Osteoblast (primary cell): ENCODE data around the gene LLGL1. TPM values are rescaled to one million over a fixed set of nuclear protein-coding genes. Genes with fewer than 3 reads are reported as not detected.
A peak's percentile ranks its signal among the peaks of the same experiment; 100 is the strongest.

Experiments used
- DNase-seq: peaks from one replicate; pipeline ENCODE4 v3.0.0; 2011; ENCODE audit warnings: low spot score, mixed read lengths; ENCODE audit not compliant: insufficient read length; ENCODE audit errors: missing footprints
- H2AFZ ChIP-seq: 2 replicates; pipeline ENCODE4 v1.6.0; 2011; ENCODE audit warnings: mild to moderate bottlenecking, low read length
- H3K27ac ChIP-seq: 2 replicates; pipeline ENCODE4 v1.5.1; 2011; ENCODE audit warnings: mild to moderate bottlenecking, low read depth, low read length, moderate library complexity
- H3K27me3 ChIP-seq: 2 replicates; pipeline ENCODE4 v1.6.0; 2012; ENCODE audit warnings: mild to moderate bottlenecking, control low read depth, inconsistent platforms, low read length, moderate library complexity; ENCODE audit not compliant: insufficient read depth
- H3K36me3 ChIP-seq: 2 replicates; pipeline ENCODE4 v1.5.1; 2011; ENCODE audit warnings: mild to moderate bottlenecking, low read length, control low read depth, moderate library complexity; ENCODE audit not compliant: insufficient read depth
- H3K4me1 ChIP-seq: 2 replicates; pipeline ENCODE4 v1.5.1; 2011; ENCODE audit warnings: mild to moderate bottlenecking, low read length, control low read depth, moderate library complexity; ENCODE audit not compliant: insufficient read depth
- H3K4me2 ChIP-seq: 2 replicates; pipeline ENCODE4 v1.6.0; 2011; ENCODE audit warnings: mild to moderate bottlenecking, low read length; ENCODE audit not compliant: insufficient read depth
- H3K4me3 ChIP-seq: fragments of 200-600 bp; sonication (generic); 3 replicates; pipeline ENCODE4 v1.5.1; 2012; ENCODE audit warnings: mild to moderate bottlenecking, low read length, inconsistent platforms; ENCODE audit not compliant: insufficient read depth
- H3K79me2 ChIP-seq: 2 replicates; pipeline ENCODE4 v1.6.0; 2012; ENCODE audit warnings: mild to moderate bottlenecking, low read length, control low read depth, inconsistent platforms; ENCODE audit not compliant: insufficient read depth
- H3K9me3 ChIP-seq: 2 replicates; pipeline ENCODE4 v1.5.1; 2011; ENCODE audit warnings: low read depth, low read length, control low read depth
- H4K20me1 ChIP-seq: 2 replicates; pipeline ENCODE4 v1.6.0; 2012; ENCODE audit warnings: mild to moderate bottlenecking, low read length, control low read depth; ENCODE audit not compliant: insufficient read depth
- CTCF ChIP-seq: IDR thresholded peaks from 2 replicates; pipeline ENCODE4 v1.5.1; 2011; ENCODE audit warnings: mild to moderate bottlenecking, low read depth, low read length, moderate library complexity; ENCODE audit errors: extremely low read depth
- total RNA-seq: library from RNA; depleted of rRNA; stranded (reverse); fragments of >200 nt; gene quantifications from 2 replicates; pipeline ENCODE4 v1.2.3, GENCODE V29; 2012

LLGL1 gene
- total RNA-seq, 1 donor = 50.3 TPM

GRCh38 chr17:18262641-18263040, 37.2 kb downstream of the LLGL1 start:
- Histone ChIP-seq H3K27ac (no peak overlapping the region), H4K20me1 (peaks cover 11% of the 10 kb centered on the region), H3K36me3 (peaks cover 20% of the 10 kb centered on the region), H2AFZ (no peak overlapping the region), H3K27me3 (no peaks in the 10 kb centered on the region), H3K4me2 (no peak overlapping the region), H3K79me2 (peaks cover 33% of the 10 kb centered on the region), H3K9me3 (no peaks in the 10 kb centered on the region), H3K4me1 (peaks cover 24% of the 10 kb centered on the region), H3K4me3 (no peak overlapping the region)
- DNase-seq = peak; percentile 73
- no peak for TF ChIP-seq CTCF

DNA sequence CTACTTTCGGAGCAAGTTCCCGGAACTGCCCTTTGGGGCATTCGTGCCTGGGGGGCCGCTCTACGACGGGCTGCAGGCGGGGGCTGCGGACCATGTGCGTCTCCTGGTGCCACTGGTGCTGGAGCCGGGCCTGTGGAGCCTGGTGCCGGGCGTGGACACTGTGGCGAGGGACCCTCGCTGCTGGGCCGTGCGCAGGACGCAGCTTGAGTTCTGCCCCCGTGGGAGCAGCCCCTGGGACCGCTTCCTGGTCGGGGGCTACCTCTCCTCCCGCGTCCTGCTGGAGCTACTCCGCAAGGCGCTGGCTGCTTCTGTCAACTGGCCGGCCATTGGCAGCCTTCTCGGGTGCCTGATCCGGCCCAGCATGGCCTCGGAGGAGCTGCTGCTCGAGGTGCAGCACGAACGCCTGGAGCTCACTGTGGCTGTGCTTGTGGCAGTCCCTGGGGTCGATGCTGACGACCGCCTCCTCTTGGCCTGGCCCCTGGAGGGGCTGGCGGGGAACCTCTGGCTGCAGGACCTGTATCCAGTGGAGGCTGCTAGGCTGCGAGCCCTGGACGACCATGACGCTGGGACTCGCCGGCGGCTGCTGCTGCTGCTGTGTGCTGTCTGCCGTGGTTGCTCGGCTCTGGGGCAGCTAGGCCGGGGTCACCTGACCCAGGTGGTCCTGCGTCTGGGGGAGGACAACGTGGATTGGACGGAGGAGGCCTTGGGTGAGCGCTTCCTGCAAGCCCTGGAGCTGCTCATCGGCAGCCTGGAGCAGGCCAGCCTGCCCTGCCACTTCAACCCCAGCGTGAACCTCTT, 38.6 kb downstream of the LLGL1 start:
- peaks cover 20% of the 10 kb centered on the region for H3K36me3 ChIP-seq
- peaks cover 26% of the 10 kb centered on the region for H3K79me2 ChIP-seq
- peaks cover 9% of the 10 kb centered on the region for H4K20me1 ChIP-seq
- no peak overlapping the region for H3K4me3 ChIP-seq
- DNase-seq = peak; percentile 62
- H3K4me2 ChIP-seq = no peak overlapping the region
- H3K27me3 ChIP-seq = no peaks in the 10 kb centered on the region
- no peaks in the 10 kb centered on the region for H3K9me3 ChIP-seq
- no peak overlapping the region for H3K27ac ChIP-seq
- H3K4me1 ChIP-seq = peaks cover 22% of the 10 kb centered on the region
- H2AFZ ChIP-seq = no peak overlapping the region
- TF ChIP-seq CTCF = no peak

GRCh38 chr17:18267366-18267765, 41.9 kb downstream of the LLGL1 start:
- H3K27me3 ChIP-seq = no peaks in the 10 kb centered on the region
- DNase-seq = peak; percentile 46
- H3K36me3 ChIP-seq = peaks cover 20% of the 10 kb centered on the region

More at GRCh38 chr17:18267366-18267765, 41.9 kb downstream of the LLGL1 start:
- no peak for TF ChIP-seq CTCF
- no peak overlapping the region for H3K4me3 ChIP-seq
- H3K4me1 ChIP-seq = peaks cover 4% of the 10 kb centered on the region
- H3K4me2 ChIP-seq = no peak overlapping the region
- no peaks in the 10 kb centered on the region for H3K9me3 ChIP-seq
- H3K79me2 ChIP-seq = peaks cover 8% of the 10 kb centered on the region
- H4K20me1 ChIP-seq = peaks cover 6% of the 10 kb centered on the region
- H2AFZ ChIP-seq = no peak overlapping the region
- H3K27ac ChIP-seq = no peak overlapping the region
